PC-9 (cell line): ENCODE measurements around the gene WDR17. TPM values are rescaled to one million over a fixed set of nuclear protein-coding genes. Genes with fewer than 3 reads are reported as not detected.

Experiments
- BruUV-seq: library from RNA; stranded (reverse); fragments of 400-500 nt; replicated peaks from 2 replicates; lab custom pipeline; 2021; lab: Mats Ljungman, UMichigan
- CTCF ChIA-PET: fragments of 300-600 bp; sonication (Branson Sonifier 250); formaldehyde crosslinking; loops from one replicate; lab custom pipeline; 2022; ENCODE audit warnings: antibody characterized with exemption; lab: Charles Lee
- POLR2A ChIA-PET: fragments of 300-600 bp; sonication (Branson Sonifier 250); formaldehyde crosslinking; loops from one replicate; lab custom pipeline; 2022; ENCODE audit warnings: antibody characterized with exemption; ENCODE audit not compliant: unreplicated experiment; lab: Charles Lee
- DNase-seq, 2 experiments: peaks; one replicate each; pipeline versions ENCODE4 v3.0.0 to v3.0.0-alpha.2; 2015 to 2022; ENCODE audit warnings: mixed read lengths in 1 of 2
- H2AFZ ChIP-seq: fragments of 200-600 bp; sonication (generic); 2 replicates; pipeline ENCODE4 v1.8.1; 2017; ENCODE audit warnings: antibody characterized with exemption
- H3F3A ChIP-seq: fragments of 200-600 bp; sonication (generic); 2 replicates; pipeline ENCODE4 v1.8.1; 2017; ENCODE audit warnings: antibody characterized with exemption, mild to moderate bottlenecking, low read depth; ENCODE audit not compliant: insufficient read depth
- H3K27ac ChIP-seq: fragments of 200-600 bp; sonication (generic); 2 replicates; pipeline ENCODE4 v1.6.1; 2016; ENCODE audit warnings: mixed run types
- H3K27me3 ChIP-seq: fragments of 200-600 bp; sonication (generic); 2 replicates; pipeline ENCODE4 v1.6.1; 2016; ENCODE audit warnings: low read depth, mixed run types; ENCODE audit not compliant: insufficient read depth
- H3K36me3 ChIP-seq: fragments of 200-600 bp; sonication (generic); 2 replicates; pipeline ENCODE4 v1.6.1; 2016; ENCODE audit warnings: low read depth, mixed run types
- H3K4me1 ChIP-seq: fragments of 200-600 bp; sonication (generic); replicated peaks from 2 replicates; pipeline ENCODE4 v1.6.1; 2016; ENCODE audit warnings: mixed run types; ENCODE audit not compliant: insufficient read depth
- H3K4me2 ChIP-seq: fragments of 200-600 bp; sonication (generic); 2 replicates; pipeline ENCODE4 v1.6.1; 2017; ENCODE audit warnings: mixed run types
- H3K4me3 ChIP-seq: fragments of 200-600 bp; sonication (generic); 2 replicates; pipeline ENCODE4 v1.6.1; 2016; ENCODE audit warnings: mixed run types
- H3K79me2 ChIP-seq: fragments of 200-600 bp; sonication (generic); 2 replicates; pipeline ENCODE4 v1.6.1; 2017; ENCODE audit warnings: low read depth, mixed run types
- H3K9me2 ChIP-seq: fragments of 200-600 bp; sonication (generic); 2 replicates; pipeline ENCODE4 v1.8.1; 2017; ENCODE audit warnings: mild to moderate bottlenecking; ENCODE audit not compliant: insufficient read depth
- H3K9me3 ChIP-seq: fragments of 200-600 bp; sonication (generic); 2 replicates; pipeline ENCODE4 v1.8.1; 2016; ENCODE audit warnings: low read depth; ENCODE audit not compliant: insufficient read depth
- H4K20me1 ChIP-seq: fragments of 200-600 bp; sonication (generic); 2 replicates; pipeline ENCODE4 v1.8.1; 2017; ENCODE audit not compliant: insufficient read depth
- EZH2 ChIP-seq: fragments of 200-600 bp; sonication (generic); IDR thresholded peaks from 2 replicates; pipeline ENCODE4 v1.8.0; 2017; ENCODE audit warnings: antibody characterized with exemption, low read depth
- intact Hi-C: fragments of 100-400 bp; cut with micrococcal nuclease; formaldehyde crosslinking; loops from one replicate; pipeline ENCODE4 v1.10.0; 2022; ENCODE audit not compliant: unreplicated experiment
- total RNA-seq: library from RNA; stranded (reverse); gene quantifications from 2 replicates; pipeline ENCODE4 v1.2.3, GENCODE V29; 2021
- TF ChIP-seq, protein P1 (sequence below): fragments of 200-600 bp; sonication (generic); conservative IDR thresholded peaks from 2 replicates; pipeline ENCODE4 v1.6.1; 2017; ENCODE audit warnings: mixed run types, antibody characterized with exemption, mild to moderate bottlenecking, moderate library complexity

WDR17 gene
- total RNA-seq, 1 experiment from 2014 or later, result 2.2 TPM

DNA sequence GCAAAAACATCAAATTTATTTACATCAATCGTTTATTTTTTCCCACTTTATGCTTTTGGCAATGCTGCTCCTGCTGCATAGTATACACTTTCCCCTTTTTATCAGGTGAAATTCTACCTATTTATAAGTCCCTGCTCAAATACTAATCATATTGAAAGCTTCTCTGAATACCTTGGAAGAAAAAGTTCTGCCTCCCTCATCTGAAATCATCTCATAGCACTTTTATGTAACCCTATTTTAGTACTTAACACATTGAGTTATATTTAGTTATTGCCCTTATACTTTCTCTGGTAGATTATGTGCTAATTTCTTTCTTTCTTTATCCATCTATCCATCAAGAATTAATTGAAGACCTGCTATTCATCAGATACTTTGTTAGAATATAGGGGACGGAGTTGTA, 1.1 kb upstream of the WDR17 start:
- Histone ChIP-seq H2AFZ (no peak overlapping the region), H4K20me1 (no peaks in the 10 kb centered on the region), H3K36me3 (no peaks in the 10 kb centered on the region), H3K27me3 (no peaks in the 10 kb centered on the region), H3F3A (no peaks in the 10 kb centered on the region), H3K4me2 (no peak overlapping the region), H3K4me1 (peaks cover 9% of the 10 kb centered on the region), H3K4me3 (no peak overlapping the region), H3K9me3 (no peaks in the 10 kb centered on the region), H3K27ac (no peak overlapping the region), H3K9me2 (no peaks in the 10 kb centered on the region), H3K79me2 (no peaks in the 10 kb centered on the region)
- no TSS peak for BruUV-seq
- CTCF ChIA-PET, result no interaction called here
- POLR2A ChIA-PET, result no interaction called here
- TF ChIP-seq, protein P1, sequence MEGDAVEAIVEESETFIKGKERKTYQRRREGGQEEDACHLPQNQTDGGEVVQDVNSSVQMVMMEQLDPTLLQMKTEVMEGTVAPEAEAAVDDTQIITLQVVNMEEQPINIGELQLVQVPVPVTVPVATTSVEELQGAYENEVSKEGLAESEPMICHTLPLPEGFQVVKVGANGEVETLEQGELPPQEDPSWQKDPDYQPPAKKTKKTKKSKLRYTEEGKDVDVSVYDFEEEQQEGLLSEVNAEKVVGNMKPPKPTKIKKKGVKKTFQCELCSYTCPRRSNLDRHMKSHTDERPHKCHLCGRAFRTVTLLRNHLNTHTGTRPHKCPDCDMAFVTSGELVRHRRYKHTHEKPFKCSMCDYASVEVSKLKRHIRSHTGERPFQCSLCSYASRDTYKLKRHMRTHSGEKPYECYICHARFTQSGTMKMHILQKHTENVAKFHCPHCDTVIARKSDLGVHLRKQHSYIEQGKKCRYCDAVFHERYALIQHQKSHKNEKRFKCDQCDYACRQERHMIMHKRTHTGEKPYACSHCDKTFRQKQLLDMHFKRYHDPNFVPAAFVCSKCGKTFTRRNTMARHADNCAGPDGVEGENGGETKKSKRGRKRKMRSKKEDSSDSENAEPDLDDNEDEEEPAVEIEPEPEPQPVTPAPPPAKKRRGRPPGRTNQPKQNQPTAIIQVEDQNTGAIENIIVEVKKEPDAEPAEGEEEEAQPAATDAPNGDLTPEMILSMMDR, result no peak
- no peak for TF ChIP-seq EZH2
- intact Hi-C loops, result no loop called here
- DNase-seq, result no peak

DNA sequence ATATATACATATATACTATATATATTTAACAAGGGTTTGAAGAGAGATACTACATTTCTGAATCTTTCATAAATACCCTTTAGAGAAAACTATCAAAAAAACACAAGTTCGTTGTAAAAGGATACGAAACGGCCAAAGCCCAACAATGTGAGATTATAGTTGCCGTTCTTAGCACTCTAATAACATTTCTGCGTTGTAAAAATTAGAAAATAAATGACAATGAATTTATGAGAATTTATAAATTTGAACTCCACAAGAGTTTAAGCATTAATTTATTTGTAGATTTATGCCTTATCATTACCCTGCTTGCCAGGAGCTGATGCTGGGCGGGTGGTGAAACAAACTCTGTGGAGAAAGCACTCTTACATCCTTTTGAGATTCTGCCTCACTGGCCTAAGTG, 1.1 kb downstream of the WDR17 start:
- no peak for DNase-seq
- Histone ChIP-seq H3K4me1 (peaks cover 9% of the 10 kb centered on the region), H3K9me3 (no peaks in the 10 kb centered on the region), H3K4me2 (peak overlapping the region; percentile 93), H3F3A (no peaks in the 10 kb centered on the region), H3K9me2 (no peaks in the 10 kb centered on the region), H3K4me3 (no peak overlapping the region; the same call in 1 of the 2 replicates), H2AFZ (no peak overlapping the region), H3K27me3 (no peaks in the 10 kb centered on the region), H3K27ac (no peak overlapping the region), H4K20me1 (no peaks in the 10 kb centered on the region), H3K79me2 (no peaks in the 10 kb centered on the region), H3K36me3 (no peaks in the 10 kb centered on the region)
- intact Hi-C loops, result no loop called here
- TF ChIP-seq, protein P1, result no peak
- no peak for TF ChIP-seq EZH2
- no TSS peak for BruUV-seq
- ChIA-PET POLR2A (no interaction called here), CTCF (no interaction called here)

DNA sequence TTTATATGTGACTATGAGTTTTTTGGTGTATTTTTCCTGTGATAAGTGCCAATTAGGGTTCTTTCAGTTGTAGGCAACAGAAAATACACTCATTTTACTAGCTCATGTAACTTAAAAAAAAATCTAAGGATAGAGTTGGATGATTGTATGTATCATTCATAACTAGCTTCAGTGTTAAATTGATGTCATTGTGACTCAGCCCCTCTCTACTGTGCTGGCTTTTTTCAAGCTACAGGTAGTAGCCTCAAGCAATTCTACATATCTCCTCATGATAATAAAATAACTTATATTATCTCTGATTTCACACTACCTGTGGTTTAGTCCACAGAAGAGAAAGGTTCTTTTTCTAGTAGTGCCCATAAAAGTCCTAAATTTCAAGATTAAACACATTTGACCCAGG, 11.9 kb downstream of the WDR17 start:
- intact Hi-C loops, result no loop called here
- POLR2A ChIA-PET, result interaction anchor here (0.6 kb wide), 1 partner anchor 62 kb away, joined by 7 read pairs; no protein-coding TSS in a partner anchor
- DNase-seq, result no peak

More for the DNA sequence above, 11.9 kb downstream of the WDR17 start:
- no peaks in the 10 kb centered on the region for H3K4me1 ChIP-seq
- no peaks in the 10 kb centered on the region for H3F3A ChIP-seq
- CTCF ChIA-PET, result no interaction called here
- H3K9me3 ChIP-seq, result no peaks in the 10 kb centered on the region
- no peak overlapping the region for H3K4me2 ChIP-seq
- no TSS peak for BruUV-seq
- no peak overlapping the region for H3K4me3 ChIP-seq
- no peaks in the 10 kb centered on the region for H3K79me2 ChIP-seq
- H3K27ac ChIP-seq, result no peak overlapping the region
- TF ChIP-seq, protein P1, result no peak
- TF ChIP-seq EZH2, result no peak
- H3K27me3 ChIP-seq, result no peaks in the 10 kb centered on the region
- H3K36me3 ChIP-seq, result no peaks in the 10 kb centered on the region
- no peak overlapping the region for H2AFZ ChIP-seq
- H4K20me1 ChIP-seq, result no peaks in the 10 kb centered on the region
- H3K9me2 ChIP-seq, result no peaks in the 10 kb centered on the region
